Neural cell (in vitro differentiated cells): ENCODE results near the gene SERINC2. TPM values are rescaled to one million over a fixed set of nuclear protein-coding genes. Genes with fewer than 3 reads are reported as not detected.

Experiments used
- H2AFZ ChIP-seq: fragments of 200-600, 300-800 bp; sonication (generic), shearing (Covaris generic); 2 replicates; pipeline ENCODE4 v1.6.0; 2014; ENCODE audit warnings: low read depth, mild to moderate bottlenecking, antibody characterized with exemption, low read length, moderate library complexity
- H3F3A ChIP-seq: fragments of 200-600 bp; shearing (Covaris generic); 2 replicates; pipeline ENCODE4 v1.6.1; 2016; ENCODE audit warnings: mild to moderate bottlenecking, moderate library complexity, mixed read lengths, antibody characterized with exemption, low read length; ENCODE audit not compliant: insufficient read depth, poor library complexity, severe bottlenecking
- H3K27ac ChIP-seq: fragments of 200-600, 300-800 bp; sonication (generic), shearing (Covaris generic); 2 replicates; pipeline ENCODE4 v1.5.1; 2014; ENCODE audit warnings: mild to moderate bottlenecking, low read length, moderate library complexity
- H3K27me3 ChIP-seq: fragments of 300-800, 200-600 bp; sonication (generic), shearing (Covaris generic); 2 replicates; pipeline ENCODE4 v1.6.0; 2014; ENCODE audit warnings: mild to moderate bottlenecking, low read depth, low read length, moderate library complexity; ENCODE audit not compliant: insufficient read depth
- H3K36me3 ChIP-seq: fragments of 300-800, 200-600 bp; sonication (generic), shearing (Covaris generic); 2 replicates; pipeline ENCODE4 v1.5.1; 2014; ENCODE audit warnings: mild to moderate bottlenecking, antibody characterized with exemption, low read length, moderate library complexity; ENCODE audit not compliant: insufficient read depth
- H3K4me2 ChIP-seq: fragments of 300-800, 200-600 bp; sonication (generic), shearing (Covaris generic); 2 replicates; pipeline ENCODE4 v1.6.0; 2014; ENCODE audit warnings: mild to moderate bottlenecking, low read length
- H3K4me3 ChIP-seq: fragments of 300-800, 200-600 bp; sonication (generic), shearing (Covaris generic); 2 replicates; pipeline ENCODE4 v1.5.1; 2014; ENCODE audit warnings: mild to moderate bottlenecking, low read length, moderate library complexity
- H3K79me2 ChIP-seq: fragments of 200-600 bp; shearing (Covaris generic); replicated peaks from 2 replicates; pipeline ENCODE4 v1.6.0; 2014; ENCODE audit warnings: mild to moderate bottlenecking, low read length, moderate library complexity; ENCODE audit not compliant: insufficient read depth
- H3K9ac ChIP-seq: fragments of 300-800, 200-600 bp; sonication (generic), shearing (Covaris generic); 2 replicates; pipeline ENCODE4 v1.6.1; 2016; ENCODE audit warnings: mild to moderate bottlenecking, low read length, mixed read lengths
- H3K9me2 ChIP-seq: fragments of 200-600 bp; shearing (Covaris generic); 2 replicates; pipeline ENCODE4 v1.6.1; 2016; ENCODE audit warnings: mild to moderate bottlenecking, low read length, mixed read lengths; ENCODE audit not compliant: insufficient read depth
- H3K9me3 ChIP-seq: fragments of 200-600, 300-800 bp; sonication (generic), shearing (Covaris generic); 2 replicates; pipeline ENCODE4 v1.6.1; 2016; ENCODE audit warnings: mild to moderate bottlenecking, mixed run types, low read length, moderate library complexity, mixed read lengths
- H4K20me1 ChIP-seq: fragments of 200-600 bp; shearing (Covaris generic); 2 replicates; pipeline ENCODE4 v1.6.1; 2016; ENCODE audit warnings: mild to moderate bottlenecking, mixed run types; ENCODE audit not compliant: insufficient read depth
- EP300 ChIP-seq: fragments of 450-650 bp; conservative IDR thresholded peaks from 2 replicates; pipeline ENCODE4 v1.6.1; 2014; ENCODE audit warnings: antibody characterized with exemption, mild to moderate bottlenecking, moderate library complexity; ENCODE audit not compliant: poor library complexity, severe bottlenecking
- EZH2 ChIP-seq: fragments of 200-600, 300-800 bp; shearing (Covaris generic), sonication (generic); IDR thresholded peaks from 2 replicates; pipeline ENCODE4 v1.6.1; 2014; ENCODE audit warnings: antibody characterized with exemption, low read length, borderline replicate concordance, mild to moderate bottlenecking; ENCODE audit not compliant: insufficient read depth, poor library complexity, severe bottlenecking
- MXI1 ChIP-seq: fragments of 450-650 bp; conservative IDR thresholded peaks from 2 replicates; pipeline ENCODE4 v1.6.1; 2014; ENCODE audit warnings: antibody characterized with exemption, mild to moderate bottlenecking; ENCODE audit not compliant: poor library complexity, severe bottlenecking
- POLR2AphosphoS5 ChIP-seq: IDR thresholded peaks from 2 replicates; pipeline ENCODE4 v1.6.1; 2012
- RAD21 ChIP-seq: fragments of 450-650 bp; conservative IDR thresholded peaks from 2 replicates; pipeline ENCODE4 v1.6.1; 2014; ENCODE audit warnings: antibody characterized with exemption, mild to moderate bottlenecking, moderate library complexity
- SMC3 ChIP-seq: fragments of 450-650 bp; conservative IDR thresholded peaks from 2 replicates; pipeline ENCODE4 v1.6.1; 2014; ENCODE audit warnings: antibody characterized with exemption, mild to moderate bottlenecking, moderate library complexity; ENCODE audit not compliant: poor library complexity
- TAF1 ChIP-seq: IDR thresholded peaks from 2 replicates; pipeline ENCODE4 v1.6.1; 2012; ENCODE audit warnings: low read depth
- polyA plus RNA-seq: library from polyadenylated mRNA; depleted of rRNA; stranded (reverse); fragments of >200 nt; gene quantifications from 2 replicates; pipeline ENCODE4 v1.2.3, GENCODE V29; 2014
- TF ChIP-seq, protein P1 (sequence below): IDR thresholded peaks from 2 replicates; pipeline ENCODE4 v1.6.1; 2012; ENCODE audit warnings: borderline replicate concordance
- TF ChIP-seq, protein P2 (sequence below): fragments of 450-650 bp; IDR thresholded peaks from 2 replicates; pipeline ENCODE4 v1.5.1; 2014; ENCODE audit warnings: antibody characterized with exemption, mild to moderate bottlenecking, moderate library complexity; ENCODE audit not compliant: poor library complexity, severe bottlenecking

Gene SERINC2
- polyA plus RNA-seq, 1 donor from 2014 or later: 8.6 TPM

DNA sequence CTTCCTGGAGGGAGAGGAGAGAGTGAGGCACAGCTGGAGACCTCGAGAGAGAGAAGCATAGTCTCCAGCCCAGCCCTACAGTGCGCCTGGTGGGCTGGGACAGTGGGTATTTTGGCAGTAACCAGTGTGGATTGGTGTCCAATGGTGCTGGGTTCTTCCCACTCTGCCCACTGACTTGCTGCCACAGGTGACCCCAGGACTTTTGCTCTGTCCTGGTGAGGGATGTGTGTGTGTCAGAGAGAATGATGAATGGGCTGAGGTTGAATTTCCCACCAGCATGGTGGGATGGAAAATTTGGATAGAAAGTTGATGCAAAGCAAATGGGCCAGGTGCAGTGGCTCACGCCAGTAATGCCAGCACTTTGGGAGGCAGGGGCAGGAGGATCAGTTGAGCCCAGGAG lies 26.3 kb downstream of the SERINC2 start:
- Histone ChIP-seq H3K27ac (no peak overlapping the region), H3K4me2 (no peak overlapping the region), H3K9me3 (no peaks in the 10 kb centered on the region), H4K20me1 (no peaks in the 10 kb centered on the region), H3K27me3 (no peaks in the 10 kb centered on the region), H2AFZ (no peak overlapping the region), H3K79me2 (no peaks in the 10 kb centered on the region), H3K4me3 (no peak overlapping the region), H3K36me3 (no peaks in the 10 kb centered on the region), H3K9me2 (no peaks in the 10 kb centered on the region), H3F3A (no peaks in the 10 kb centered on the region), H3K9ac (no peak overlapping the region)
- no peak for TF ChIP-seq MXI1
- TF ChIP-seq TAF1: no peak
- no peak for TF ChIP-seq SMC3
- TF ChIP-seq, protein P1, sequence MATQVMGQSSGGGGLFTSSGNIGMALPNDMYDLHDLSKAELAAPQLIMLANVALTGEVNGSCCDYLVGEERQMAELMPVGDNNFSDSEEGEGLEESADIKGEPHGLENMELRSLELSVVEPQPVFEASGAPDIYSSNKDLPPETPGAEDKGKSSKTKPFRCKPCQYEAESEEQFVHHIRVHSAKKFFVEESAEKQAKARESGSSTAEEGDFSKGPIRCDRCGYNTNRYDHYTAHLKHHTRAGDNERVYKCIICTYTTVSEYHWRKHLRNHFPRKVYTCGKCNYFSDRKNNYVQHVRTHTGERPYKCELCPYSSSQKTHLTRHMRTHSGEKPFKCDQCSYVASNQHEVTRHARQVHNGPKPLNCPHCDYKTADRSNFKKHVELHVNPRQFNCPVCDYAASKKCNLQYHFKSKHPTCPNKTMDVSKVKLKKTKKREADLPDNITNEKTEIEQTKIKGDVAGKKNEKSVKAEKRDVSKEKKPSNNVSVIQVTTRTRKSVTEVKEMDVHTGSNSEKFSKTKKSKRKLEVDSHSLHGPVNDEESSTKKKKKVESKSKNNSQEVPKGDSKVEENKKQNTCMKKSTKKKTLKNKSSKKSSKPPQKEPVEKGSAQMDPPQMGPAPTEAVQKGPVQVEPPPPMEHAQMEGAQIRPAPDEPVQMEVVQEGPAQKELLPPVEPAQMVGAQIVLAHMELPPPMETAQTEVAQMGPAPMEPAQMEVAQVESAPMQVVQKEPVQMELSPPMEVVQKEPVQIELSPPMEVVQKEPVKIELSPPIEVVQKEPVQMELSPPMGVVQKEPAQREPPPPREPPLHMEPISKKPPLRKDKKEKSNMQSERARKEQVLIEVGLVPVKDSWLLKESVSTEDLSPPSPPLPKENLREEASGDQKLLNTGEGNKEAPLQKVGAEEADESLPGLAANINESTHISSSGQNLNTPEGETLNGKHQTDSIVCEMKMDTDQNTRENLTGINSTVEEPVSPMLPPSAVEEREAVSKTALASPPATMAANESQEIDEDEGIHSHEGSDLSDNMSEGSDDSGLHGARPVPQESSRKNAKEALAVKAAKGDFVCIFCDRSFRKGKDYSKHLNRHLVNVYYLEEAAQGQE: no peak
- TF ChIP-seq POLR2AphosphoS5: no peak
- TF ChIP-seq EP300: no peak
- TF ChIP-seq, protein P2, sequence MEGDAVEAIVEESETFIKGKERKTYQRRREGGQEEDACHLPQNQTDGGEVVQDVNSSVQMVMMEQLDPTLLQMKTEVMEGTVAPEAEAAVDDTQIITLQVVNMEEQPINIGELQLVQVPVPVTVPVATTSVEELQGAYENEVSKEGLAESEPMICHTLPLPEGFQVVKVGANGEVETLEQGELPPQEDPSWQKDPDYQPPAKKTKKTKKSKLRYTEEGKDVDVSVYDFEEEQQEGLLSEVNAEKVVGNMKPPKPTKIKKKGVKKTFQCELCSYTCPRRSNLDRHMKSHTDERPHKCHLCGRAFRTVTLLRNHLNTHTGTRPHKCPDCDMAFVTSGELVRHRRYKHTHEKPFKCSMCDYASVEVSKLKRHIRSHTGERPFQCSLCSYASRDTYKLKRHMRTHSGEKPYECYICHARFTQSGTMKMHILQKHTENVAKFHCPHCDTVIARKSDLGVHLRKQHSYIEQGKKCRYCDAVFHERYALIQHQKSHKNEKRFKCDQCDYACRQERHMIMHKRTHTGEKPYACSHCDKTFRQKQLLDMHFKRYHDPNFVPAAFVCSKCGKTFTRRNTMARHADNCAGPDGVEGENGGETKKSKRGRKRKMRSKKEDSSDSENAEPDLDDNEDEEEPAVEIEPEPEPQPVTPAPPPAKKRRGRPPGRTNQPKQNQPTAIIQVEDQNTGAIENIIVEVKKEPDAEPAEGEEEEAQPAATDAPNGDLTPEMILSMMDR: no peak
- no peak for TF ChIP-seq EZH2
- no peak for TF ChIP-seq RAD21

DNA sequence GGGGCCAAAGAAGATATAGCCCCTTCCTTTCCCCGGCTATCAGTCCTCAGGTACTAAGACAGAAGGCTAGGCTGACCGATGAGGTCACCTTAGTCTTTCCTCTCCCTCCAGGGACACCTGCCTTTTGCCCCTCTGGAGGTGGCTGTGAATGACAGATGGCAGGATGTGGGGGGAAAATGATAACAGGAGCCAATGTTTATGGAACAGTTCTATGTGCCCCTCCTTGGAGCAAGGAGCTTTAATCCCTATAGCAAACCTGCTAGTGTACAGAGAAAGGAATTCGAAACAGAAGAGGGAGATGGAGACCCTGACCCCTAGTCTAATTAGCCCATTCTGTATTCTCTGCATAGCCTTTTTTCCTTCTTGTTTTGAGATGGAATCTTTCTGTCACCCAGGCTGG lies 28.1 kb downstream of the SERINC2 start:
- H3K27me3 ChIP-seq: no peaks in the 10 kb centered on the region
- no peak overlapping the region for H3K9ac ChIP-seq
- TF ChIP-seq EZH2 (no peak), EP300 (no peak), POLR2AphosphoS5 (no peak), RAD21 (no peak), SMC3 (no peak), TAF1 (no peak), MXI1 (no peak)
- TF ChIP-seq, protein P2: no peak
- TF ChIP-seq, protein P1: no peak
- no peaks in the 10 kb centered on the region for H3K79me2 ChIP-seq
- no peaks in the 10 kb centered on the region for H4K20me1 ChIP-seq
- no peaks in the 10 kb centered on the region for H3F3A ChIP-seq
- H3K9me2 ChIP-seq: no peaks in the 10 kb centered on the region
- H3K27ac ChIP-seq: no peak overlapping the region
- H3K4me3 ChIP-seq: no peak overlapping the region
- H3K9me3 ChIP-seq: no peaks in the 10 kb centered on the region
- no peak overlapping the region for H3K4me2 ChIP-seq
- no peak overlapping the region for H2AFZ ChIP-seq
- no peaks in the 10 kb centered on the region for H3K36me3 ChIP-seq
